ENCODE results near the gene IRF9.
A peak's percentile ranks its signal among the peaks of the same experiment; 100 is the strongest.

The IRF9 gene

DNA sequence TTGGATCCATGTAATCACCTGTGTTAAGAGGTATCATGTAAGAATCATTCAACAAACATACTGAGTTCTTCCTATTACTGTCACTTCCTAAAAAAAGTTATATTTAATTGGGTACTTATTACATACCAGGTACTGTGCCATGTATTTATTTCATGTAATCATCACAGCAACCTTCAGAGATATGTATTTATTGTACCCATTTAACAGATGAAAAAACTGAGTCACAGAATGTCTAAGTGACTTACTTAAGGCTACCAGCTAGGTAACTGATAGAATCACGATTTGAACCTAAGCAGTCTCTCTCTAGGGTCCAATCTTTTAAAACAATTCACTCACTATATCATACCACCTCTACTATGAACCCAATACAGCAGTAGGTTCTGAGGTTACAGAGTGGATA lies 16.6 kb upstream of the IRF9 start:
- TF ChIP-seq, protein P1, sequence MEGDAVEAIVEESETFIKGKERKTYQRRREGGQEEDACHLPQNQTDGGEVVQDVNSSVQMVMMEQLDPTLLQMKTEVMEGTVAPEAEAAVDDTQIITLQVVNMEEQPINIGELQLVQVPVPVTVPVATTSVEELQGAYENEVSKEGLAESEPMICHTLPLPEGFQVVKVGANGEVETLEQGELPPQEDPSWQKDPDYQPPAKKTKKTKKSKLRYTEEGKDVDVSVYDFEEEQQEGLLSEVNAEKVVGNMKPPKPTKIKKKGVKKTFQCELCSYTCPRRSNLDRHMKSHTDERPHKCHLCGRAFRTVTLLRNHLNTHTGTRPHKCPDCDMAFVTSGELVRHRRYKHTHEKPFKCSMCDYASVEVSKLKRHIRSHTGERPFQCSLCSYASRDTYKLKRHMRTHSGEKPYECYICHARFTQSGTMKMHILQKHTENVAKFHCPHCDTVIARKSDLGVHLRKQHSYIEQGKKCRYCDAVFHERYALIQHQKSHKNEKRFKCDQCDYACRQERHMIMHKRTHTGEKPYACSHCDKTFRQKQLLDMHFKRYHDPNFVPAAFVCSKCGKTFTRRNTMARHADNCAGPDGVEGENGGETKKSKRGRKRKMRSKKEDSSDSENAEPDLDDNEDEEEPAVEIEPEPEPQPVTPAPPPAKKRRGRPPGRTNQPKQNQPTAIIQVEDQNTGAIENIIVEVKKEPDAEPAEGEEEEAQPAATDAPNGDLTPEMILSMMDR (IDR thresholded peaks at IDR 0.05; ENCODE audit: insufficient read depth, missing control alignments) = no peak
- DNase-seq (ENCODE audit: insufficient read length, low spot score) (no peak), FAIRE-seq (no peak)

DNA sequence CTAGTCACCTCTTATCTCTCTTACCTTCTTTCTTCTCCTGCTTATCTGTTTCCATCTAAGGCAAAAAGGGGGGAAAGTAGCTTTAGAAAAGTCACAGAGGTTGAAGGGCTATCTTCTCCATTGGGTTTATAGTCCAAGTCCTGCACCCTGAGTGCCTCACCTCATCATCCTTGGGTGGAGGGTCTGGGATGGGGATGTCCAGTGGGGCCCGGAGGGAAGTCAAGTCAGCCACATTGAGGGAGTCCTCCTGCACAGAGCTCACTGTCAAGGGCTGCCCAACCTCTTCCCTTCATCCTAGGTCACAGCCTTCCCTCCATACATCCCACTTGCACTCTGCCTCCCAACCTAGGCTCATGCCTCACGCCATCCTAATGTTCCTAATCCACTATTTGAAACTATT lies 15.8 kb upstream of the IRF9 start:
- TF ChIP-seq, protein P1 (IDR thresholded peaks at IDR 0.05; ENCODE audit: insufficient read depth, missing control alignments) = no peak
- DNase-seq (ENCODE audit: insufficient read length, low spot score) (no peak), FAIRE-seq (no peak)

DNA sequence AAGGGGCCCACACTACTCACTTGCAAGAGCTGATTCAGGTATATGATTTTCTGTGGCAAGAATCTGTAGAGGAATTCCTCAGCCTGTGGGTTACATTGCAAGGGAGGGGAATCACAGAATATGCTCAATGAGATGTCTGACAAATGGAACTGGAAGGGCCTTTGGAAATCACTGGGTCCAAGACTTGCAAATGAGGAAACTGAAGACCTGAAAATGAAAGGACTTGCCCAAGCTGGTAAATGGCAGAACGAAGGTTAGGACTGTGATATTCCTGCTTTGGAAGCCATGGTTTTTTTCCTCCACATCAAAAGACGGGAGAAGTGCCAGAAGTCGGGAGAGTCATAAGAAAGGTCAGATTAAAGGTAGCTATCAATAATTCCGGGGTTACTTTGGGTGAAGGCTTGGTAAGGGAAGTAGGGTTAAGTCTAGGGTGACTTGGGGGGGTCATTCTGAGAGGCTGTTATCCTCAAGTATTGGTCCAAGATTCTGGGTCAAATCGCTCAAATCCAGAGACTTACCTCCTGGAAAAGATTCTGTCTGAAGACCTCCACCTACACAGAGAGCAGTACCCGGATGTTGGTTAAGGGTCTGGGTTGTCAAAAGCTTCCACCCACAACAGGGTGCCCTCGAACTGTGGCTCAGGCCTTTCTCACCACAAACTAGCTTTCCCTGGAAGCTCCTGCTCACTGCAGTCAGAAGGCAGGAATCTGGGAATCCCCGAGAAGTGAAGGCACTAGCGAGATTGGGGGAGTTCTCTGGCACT lies 15.2 kb upstream of the IRF9 start:
- FAIRE-seq = no peak
- no peak for DNase-seq (ENCODE audit: insufficient read length, low spot score)
- TF ChIP-seq, protein P1 (IDR thresholded peaks at IDR 0.05; ENCODE audit: insufficient read depth, missing control alignments) = no peak

DNA sequence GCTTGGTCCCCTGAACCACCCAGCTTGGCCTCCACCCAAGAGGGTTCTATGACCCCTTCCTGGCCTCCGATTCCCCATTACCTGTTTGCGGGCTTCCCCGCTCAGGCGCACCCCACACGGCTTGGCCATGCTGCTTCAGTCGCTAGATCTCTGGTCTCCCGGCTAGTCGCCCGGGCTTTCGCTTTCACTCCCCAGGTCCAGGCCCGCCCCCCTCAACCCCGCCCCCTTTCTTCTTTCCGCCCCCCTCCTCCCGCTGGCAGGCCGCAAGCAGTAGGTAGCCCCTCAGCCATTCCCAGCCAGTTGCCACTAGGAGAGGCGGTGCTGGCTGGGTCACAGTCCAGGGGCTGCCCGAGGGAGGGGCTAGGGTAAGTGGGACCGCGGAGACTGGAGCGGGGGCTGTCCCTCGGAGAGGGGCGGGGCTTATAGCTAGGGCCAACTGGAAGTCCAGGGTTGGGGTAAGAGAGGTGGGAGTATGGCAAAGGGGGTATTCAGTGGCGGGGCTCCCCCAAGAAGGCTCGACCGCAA lies 14.6 kb upstream of the IRF9 start, which contains the start of gene PSME2:
Gene PSME2, minus strand, starts transcription at position 158 of the 525 bp plus-strand sequence. Its CDS starts 29 bp downstream, at position 129.
- peak; percentile 80 for DNase-seq (ENCODE audit: insufficient read length, low spot score)
- FAIRE-seq = no peak
- TF ChIP-seq, protein P1 (IDR thresholded peaks at IDR 0.05; ENCODE audit: insufficient read depth, missing control alignments) = no peak

DNA sequence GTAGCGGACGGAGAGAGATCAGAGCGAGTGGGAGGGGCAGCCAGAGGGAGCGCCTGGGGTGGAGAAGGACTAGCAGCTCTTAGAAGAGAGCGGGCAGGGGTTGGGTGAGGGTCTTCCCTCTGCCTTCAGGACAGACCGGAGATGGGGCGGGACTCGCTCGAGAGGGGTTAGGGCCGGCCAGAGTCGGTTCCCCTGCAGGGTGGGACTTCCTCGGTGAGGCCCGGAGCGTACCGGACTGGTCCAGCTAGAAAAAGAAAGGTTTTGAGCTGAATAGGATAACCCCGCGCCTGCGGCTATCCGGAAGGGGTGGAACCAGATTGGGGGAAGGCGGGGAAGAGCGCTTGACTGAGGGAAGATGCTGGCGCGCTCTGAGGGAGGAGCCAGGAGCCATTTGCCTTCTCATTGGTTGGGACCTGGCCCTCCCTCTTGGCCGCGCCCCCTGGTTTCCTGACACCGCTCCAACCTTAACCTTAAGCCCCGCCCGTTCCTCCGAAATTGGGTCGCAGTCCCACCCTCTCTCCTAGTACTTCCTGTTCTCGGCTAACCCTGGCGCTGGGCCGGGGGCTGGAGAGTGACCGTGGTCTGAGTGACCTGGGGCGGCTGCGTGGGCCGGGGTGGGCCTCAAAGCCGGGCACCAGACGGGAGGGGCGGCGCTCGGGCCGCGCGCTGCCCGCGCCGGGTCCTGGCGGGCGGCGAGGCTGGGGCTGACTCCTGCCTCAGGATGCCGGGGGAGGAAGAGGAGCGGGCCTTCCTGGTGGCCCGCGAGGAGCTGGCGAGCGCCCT lies 13.9 kb upstream of the IRF9 start, which contains the start of gene RNF31:
Gene RNF31, plus strand, starts transcription at position 521 of the 783 bp plus-strand sequence. Its CDS starts 201 bp downstream, at position 722.
- TF ChIP-seq, protein P1 (IDR thresholded peaks at IDR 0.05; ENCODE audit: insufficient read depth, missing control alignments) = no peak
- FAIRE-seq (no peak), DNase-seq (ENCODE audit: insufficient read length, low spot score) (peak; percentile 82)

DNA sequence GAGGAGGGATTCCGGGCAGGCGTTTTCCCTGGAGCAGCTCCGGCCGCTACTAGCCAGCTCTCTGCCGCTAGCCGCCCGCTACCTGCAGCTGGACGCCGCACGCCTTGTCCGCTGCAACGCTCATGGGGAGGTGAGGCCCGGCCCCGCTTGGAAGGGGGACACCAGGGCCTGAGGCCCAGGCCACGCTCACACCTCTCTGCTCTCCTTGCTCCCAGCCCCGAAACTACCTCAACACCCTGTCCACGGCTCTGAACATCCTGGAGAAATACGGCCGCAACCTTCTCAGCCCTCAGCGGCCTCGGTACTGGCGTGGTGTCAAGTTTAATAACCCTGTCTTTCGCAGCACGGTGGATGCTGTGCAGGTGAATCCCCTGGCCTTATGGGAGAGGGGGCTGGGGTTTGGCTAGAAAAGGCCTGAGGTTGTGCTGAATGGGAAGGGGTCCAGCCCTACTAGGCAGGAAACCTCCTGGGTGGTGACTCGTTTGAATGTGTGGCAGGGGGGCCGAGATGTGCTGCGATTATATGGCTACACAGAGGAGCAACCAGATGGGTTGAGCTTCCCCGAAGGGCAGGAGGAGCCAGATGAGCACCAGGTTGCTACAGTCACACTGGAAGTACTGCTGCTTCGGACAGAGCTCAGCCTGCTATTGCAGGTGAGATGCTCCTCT lies 13.2 kb upstream of the IRF9 start:
- FAIRE-seq = no peak
- no peak for DNase-seq (ENCODE audit: insufficient read length, low spot score)
- TF ChIP-seq, protein P1 (IDR thresholded peaks at IDR 0.05; ENCODE audit: insufficient read depth, missing control alignments) = no peak
